CD4-positive, alpha-beta T cell treated with Interleukin-6 at 100 ng/mL for 8 hours (primary cell): ENCODE data around the gene SLC45A1.
"Not testable (repeated sequence)": the region's sequence is repeated elsewhere in the genome, so short reads cannot be mapped to it uniquely, and the experiment has no call there.

ENCODE experiments used
- DNase-seq: peaks from one replicate; pipeline ENCODE4 v3.0.0-alpha.2; 2020; ENCODE audit warnings: mixed read lengths, low spot score

The SLC45A1 gene

DNA sequence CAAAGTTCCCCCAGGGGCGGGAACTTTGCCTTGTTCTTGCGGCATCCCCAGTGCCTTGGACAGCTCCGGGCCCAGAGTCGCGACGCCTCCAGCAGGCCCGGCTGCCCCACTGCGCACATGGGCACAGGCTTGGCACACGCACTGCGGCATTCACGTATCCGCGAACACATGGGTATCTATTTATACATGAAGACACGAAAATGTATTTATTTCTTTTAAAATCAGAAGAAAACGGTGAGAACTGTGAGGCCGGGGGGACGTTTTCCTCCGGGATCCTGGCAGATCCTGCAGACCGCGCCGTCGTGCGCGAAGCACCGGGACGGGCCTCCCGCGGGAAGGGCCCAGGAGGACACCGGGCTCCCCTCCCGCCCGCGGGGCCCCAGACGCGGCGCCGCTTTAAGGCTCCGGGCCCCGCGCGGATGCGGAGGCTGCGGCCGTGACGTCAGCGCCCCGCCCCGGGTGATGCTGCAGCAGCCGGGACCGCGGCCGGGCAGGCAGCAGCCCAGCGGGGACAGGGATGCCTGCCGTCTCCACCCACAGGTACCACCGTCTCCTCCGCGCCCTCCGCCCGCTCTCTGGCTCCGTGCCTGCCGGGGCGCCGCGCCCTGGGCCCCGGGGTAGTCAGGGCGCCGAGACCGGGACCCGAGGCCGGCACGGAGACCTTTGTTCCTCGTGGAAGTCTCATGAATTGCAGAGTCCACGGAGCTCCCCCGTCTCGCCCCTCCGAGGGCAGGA lies at the start of gene SLC45A1:
Gene SLC45A1 (plus strand): TSS at position 468 of the 735 bp plus-strand sequence. CDS start 6,216 bp downstream, outside the sequence.
- peak; percentile 75 for DNase-seq

- DNase-seq, result no peak
Measured at GRCh38 chr1:8273036-8273435, 44.9 kb upstream of the SLC45A1 start.

DNA sequence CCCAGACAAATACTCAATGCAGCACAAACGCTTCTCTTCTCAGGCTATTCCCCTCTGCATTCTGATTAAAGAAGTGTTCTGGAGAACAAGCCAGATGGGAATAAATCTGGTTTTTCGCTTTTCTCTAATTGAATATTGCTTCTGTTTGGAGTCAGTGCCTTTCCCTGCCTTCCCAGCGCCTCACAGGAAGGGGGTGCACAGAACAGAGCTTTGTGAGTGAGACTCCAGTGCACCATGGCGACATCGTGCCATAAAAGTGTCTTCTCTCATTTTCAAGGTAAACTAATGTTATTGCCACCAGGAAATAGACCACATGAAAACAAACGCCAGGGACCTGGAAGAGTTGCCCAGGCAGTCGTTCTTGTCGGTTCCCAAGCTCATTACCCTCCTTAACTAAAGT lies 43.6 kb upstream of the SLC45A1 start:
- DNase-seq, result no peak

GRCh38 chr1:8276173-8276914 lies 41.6 kb upstream of the SLC45A1 start:
- DNase-seq, result no peak

- DNase-seq, result no peak
Measured at GRCh38 chr1:8276932-8277331, 41.0 kb upstream of the SLC45A1 start.

GRCh38 chr1:8278677-8279076 lies 39.2 kb upstream of the SLC45A1 start:
- not testable (repeated sequence) for DNase-seq

- DNase-seq, result no peak
Measured at GRCh38 chr1:8281843-8282509, 35.9 kb upstream of the SLC45A1 start.

DNA sequence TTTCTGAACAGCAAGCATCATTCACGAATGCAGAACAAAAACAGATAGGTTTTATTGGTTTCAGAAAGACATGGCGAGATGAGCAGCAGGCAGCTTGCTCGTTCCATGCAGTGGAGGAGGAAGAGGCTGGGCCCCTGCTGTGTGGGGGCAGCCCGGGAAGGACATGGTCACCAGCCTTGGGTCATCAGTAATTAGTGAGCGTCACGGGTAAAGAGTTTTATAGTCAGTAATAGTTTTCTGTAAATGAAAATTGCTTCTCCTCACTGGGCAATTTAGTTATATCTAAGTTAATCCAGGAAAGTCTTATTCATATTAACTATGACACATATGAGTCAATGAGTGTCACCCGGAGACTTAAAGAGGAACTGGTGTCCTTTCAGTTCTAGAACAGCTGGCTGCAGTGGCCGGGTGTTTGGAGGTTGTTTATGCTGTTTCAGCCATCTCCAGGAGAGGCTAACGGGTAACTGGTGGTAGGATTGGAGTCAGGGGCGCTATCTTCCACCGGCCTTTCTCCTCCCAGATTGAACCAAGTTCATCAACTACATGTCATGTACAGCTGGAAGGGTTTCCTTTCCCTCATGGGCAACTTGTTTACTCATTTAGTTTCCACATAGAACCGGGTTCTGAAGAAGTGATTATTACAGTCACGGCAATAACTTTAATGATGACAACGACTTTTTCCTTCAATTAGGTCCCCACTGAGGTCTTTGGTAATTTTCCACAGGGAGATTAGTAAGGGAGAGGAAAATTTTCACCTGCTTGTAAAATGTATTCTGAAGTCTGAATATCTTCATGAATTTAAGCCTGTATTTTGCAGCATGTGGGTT lies 34.6 kb upstream of the SLC45A1 start:
- DNase-seq, result no peak

DNA sequence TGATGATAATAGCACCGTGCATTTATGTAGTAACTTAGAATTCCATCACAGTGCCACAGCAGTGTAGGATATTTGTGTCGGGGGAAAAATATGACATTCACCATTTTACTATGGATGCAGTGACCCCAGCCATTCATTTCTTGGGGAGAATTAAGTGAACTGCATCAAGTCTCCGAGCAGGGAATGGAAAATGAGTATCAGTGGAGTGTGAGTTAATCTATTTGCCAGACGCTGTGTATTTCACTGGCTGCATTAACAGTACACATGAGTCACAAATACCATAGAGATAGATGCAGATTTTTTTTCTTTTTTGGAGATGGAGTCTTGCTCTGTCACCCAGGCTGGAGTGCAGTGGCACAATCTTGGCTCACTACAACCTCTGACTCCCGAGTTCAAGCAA lies 33.8 kb upstream of the SLC45A1 start:
- no peak for DNase-seq

- DNase-seq, result no peak
Measured at GRCh38 chr1:8285103-8285502, 32.8 kb upstream of the SLC45A1 start.

GRCh38 chr1:8285965-8286364 lies 31.9 kb upstream of the SLC45A1 start:
- DNase-seq, result no peak

GRCh38 chr1:8293118-8293517 lies 24.8 kb upstream of the SLC45A1 start:
- DNase-seq, result no peak

DNA sequence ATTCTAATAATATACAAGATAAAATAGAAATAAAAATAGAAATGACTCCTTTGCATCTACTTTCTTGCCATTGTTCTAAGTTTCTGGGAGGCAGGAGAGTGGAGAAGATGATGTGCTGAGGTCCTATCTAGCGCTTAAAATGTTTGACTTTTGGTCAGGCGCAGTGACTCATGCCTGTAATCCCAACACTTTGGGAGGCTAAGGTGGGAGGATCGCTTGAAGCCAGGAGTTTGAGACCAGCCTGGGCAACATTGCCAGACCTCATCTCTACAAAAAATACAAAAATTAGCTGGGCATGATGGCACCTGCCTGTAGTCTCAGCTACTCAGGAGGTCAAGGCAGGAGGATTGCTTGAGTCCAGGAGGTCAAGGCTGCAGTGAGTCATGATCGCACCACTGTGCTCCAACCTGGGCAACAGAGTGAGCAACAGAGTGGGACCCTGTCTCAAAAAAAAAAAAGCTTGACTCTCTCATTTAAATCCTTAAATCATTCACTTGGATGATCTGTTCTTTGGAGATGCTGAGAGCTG lies 24.2 kb upstream of the SLC45A1 start:
- DNase-seq, result no peak

DNA sequence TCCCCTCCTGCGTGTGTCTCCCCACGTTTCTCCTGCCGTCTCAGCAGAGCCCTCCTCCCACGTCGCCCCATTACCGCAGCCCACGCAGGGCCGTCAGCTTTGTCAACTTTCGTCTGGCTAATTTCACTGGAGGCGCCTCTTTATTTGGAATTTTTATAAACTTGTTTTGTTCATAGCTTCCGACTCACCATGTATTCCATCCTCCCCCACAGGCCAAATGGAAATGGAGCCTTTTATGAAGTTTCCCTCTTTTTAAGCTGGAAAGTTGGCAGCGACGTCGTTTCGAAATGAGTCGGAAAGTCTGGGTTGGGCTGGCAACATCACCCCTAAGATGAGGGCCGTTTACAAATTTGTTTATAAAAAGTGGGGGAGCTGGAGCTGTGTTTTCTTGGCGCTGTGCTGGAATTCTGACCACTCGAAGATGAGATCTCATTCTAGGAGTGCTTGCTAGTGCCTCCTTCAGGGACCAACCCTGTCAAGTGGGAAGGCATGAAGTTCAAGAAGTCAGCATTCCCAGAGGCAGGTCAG lies 23.7 kb upstream of the SLC45A1 start:
- no peak for DNase-seq

DNA sequence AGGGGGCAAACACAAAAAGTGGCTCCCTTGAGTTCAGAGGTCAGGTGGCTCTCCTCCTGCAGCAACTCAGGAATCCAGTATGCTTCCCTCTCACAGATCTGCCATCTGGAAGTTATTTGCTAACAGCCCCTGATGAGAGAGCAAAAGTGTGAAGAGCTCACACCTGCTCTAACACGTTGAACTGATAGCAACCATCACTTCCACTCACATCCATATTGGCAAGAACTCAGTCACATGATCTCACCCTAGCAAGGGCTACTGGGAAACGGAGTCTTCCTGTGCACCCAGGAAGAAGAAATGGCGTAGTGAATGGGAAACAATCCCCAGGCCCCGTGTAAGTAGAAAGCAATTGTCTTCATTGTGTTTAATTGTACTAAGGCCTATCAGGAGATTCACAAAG lies 20.7 kb upstream of the SLC45A1 start:
- no peak for DNase-seq

DNA sequence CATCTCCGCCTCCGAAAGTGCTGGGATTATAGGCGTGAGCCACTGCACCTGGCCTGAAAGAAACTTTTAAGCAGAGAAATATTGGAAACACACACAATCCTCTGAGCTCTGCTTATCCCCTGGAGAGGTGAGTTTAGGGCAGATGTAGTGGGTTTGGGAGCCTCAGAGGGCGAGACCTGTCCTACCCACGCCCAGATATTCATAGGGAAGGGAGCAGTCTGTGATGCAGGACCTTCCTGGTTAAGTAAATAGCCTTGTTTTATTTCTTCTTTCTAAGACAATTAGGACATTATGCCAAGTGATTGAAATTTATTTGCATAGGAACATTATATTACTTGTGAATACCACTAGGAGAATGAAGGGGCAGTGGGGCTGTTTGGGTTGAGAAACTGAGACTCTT lies 18.0 kb upstream of the SLC45A1 start:
- no peak for DNase-seq

GRCh38 chr1:8302081-8302956 lies 15.6 kb upstream of the SLC45A1 start:
- no peak for DNase-seq

GRCh38 chr1:8303141-8303540 lies 14.8 kb upstream of the SLC45A1 start:
- no peak for DNase-seq

DNA sequence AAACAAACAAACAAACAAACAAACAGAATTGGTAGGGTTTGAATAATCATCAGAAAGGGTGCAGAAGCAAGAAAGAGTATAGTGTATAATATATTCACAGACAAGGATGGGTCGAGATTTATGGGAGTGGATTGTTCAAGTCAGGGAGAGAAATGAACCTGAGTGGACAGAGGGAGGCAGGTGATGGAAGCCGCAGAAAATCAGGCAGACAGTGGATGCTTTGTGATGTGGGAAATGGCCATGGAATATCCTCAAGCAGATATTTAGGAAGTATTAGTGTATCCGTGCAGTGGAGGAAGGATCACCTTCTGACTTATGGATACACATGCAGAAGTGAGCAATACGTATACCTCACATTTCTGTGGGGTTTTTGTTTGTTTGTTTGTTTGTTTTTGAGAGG lies 14.0 kb upstream of the SLC45A1 start:
- no peak for DNase-seq

GRCh38 chr1:8307628-8308027 lies 10.3 kb upstream of the SLC45A1 start:
- no peak for DNase-seq
